Measurements from ENCODE around the gene KLRC4.

Gene KLRC4

GRCh38 chr12:10362828-10363657 is 46.5 kb downstream of the KLRC4 start:
- H3K9me3 ChIP-seq (ENCODE audit: control insufficient read depth, low read length) = no peaks in the 10 kb centered on the region
- 55 to 59% methylated on average over 8 to 9 of the region's 9 CpGs for WGBS, 2 experiments
- H3K27ac ChIP-seq (ENCODE audit: insufficient read depth, low read depth, low read length, poor library complexity, severe bottlenecking) = no peak overlapping the region
- H3K27me3 ChIP-seq (ENCODE audit: control insufficient read depth, insufficient read depth, low read length, poor library complexity, severe bottlenecking) = no peaks in the 10 kb centered on the region
- no peaks in the 10 kb centered on the region for H3K36me3 ChIP-seq (ENCODE audit: control insufficient read depth, insufficient read depth, low read length)
- H3K4me1 ChIP-seq (ENCODE audit: control insufficient read depth, insufficient read depth, low read length) = peaks cover 14% of the 10 kb centered on the region
- H3K4me3 ChIP-seq (ENCODE audit: insufficient read depth, low read depth, low read length) = no peak overlapping the region

GRCh38 chr12:10362325-10362724 is 47.2 kb downstream of the KLRC4 start:
- Histone ChIP-seq H3K9me3 (ENCODE audit: control insufficient read depth, low read length) (no peaks in the 10 kb centered on the region), H3K27me3 (ENCODE audit: control insufficient read depth, insufficient read depth, low read length, poor library complexity, severe bottlenecking) (no peaks in the 10 kb centered on the region), H3K27ac (ENCODE audit: insufficient read depth, low read depth, low read length, poor library complexity, severe bottlenecking) (no peak overlapping the region), H3K4me3 (ENCODE audit: insufficient read depth, low read depth, low read length) (no peak overlapping the region), H3K4me1 (ENCODE audit: control insufficient read depth, insufficient read depth, low read length) (peaks cover 14% of the 10 kb centered on the region), H3K36me3 (ENCODE audit: control insufficient read depth, insufficient read depth, low read length) (no peaks in the 10 kb centered on the region)
- whole genome bisulfite sequencing, 2 experiments = 58 to 73% methylated on average over 3 of the region's 3 CpGs

- no peaks in the 10 kb centered on the region for H3K36me3 ChIP-seq (ENCODE audit: control insufficient read depth, insufficient read depth, low read length)
- no peak overlapping the region for H3K4me3 ChIP-seq (ENCODE audit: insufficient read depth, low read depth, low read length)
- WGBS, 2 experiments = 65 to 66% methylated on average over 4 of the region's 4 CpGs
- no peaks in the 10 kb centered on the region for H3K27me3 ChIP-seq (ENCODE audit: control insufficient read depth, insufficient read depth, low read length, poor library complexity, severe bottlenecking)
- H3K9me3 ChIP-seq (ENCODE audit: control insufficient read depth, low read length) = no peaks in the 10 kb centered on the region
- H3K4me1 ChIP-seq (ENCODE audit: control insufficient read depth, insufficient read depth, low read length) = peaks cover 14% of the 10 kb centered on the region
- no peak overlapping the region for H3K27ac ChIP-seq (ENCODE audit: insufficient read depth, low read depth, low read length, poor library complexity, severe bottlenecking)
Observed at GRCh38 chr12:10361622-10362021, 47.9 kb downstream of the KLRC4 start.

- 89 to 91% methylated on average over 4 of the region's 4 CpGs for WGBS, 2 experiments
- Histone ChIP-seq H3K9me3 (ENCODE audit: control insufficient read depth, low read length) (no peaks in the 10 kb centered on the region), H3K4me3 (ENCODE audit: insufficient read depth, low read depth, low read length) (no peak overlapping the region), H3K27me3 (ENCODE audit: control insufficient read depth, insufficient read depth, low read length, poor library complexity, severe bottlenecking) (no peaks in the 10 kb centered on the region), H3K4me1 (ENCODE audit: control insufficient read depth, insufficient read depth, low read length) (peaks cover 14% of the 10 kb centered on the region), H3K27ac (ENCODE audit: insufficient read depth, low read depth, low read length, poor library complexity, severe bottlenecking) (no peak overlapping the region), H3K36me3 (ENCODE audit: control insufficient read depth, insufficient read depth, low read length) (no peaks in the 10 kb centered on the region)
Observed at GRCh38 chr12:10361084-10361483, 48.5 kb downstream of the KLRC4 start.

GRCh38 chr12:10358969-10359368 is 50.6 kb downstream of the KLRC4 start:
- Histone ChIP-seq H3K36me3 (ENCODE audit: control insufficient read depth, insufficient read depth, low read length) (no peaks in the 10 kb centered on the region), H3K4me3 (ENCODE audit: insufficient read depth, low read depth, low read length) (no peak overlapping the region), H3K9me3 (ENCODE audit: control insufficient read depth, low read length) (no peaks in the 10 kb centered on the region), H3K27ac (ENCODE audit: insufficient read depth, low read depth, low read length, poor library complexity, severe bottlenecking) (no peak overlapping the region), H3K4me1 (ENCODE audit: control insufficient read depth, insufficient read depth, low read length) (peaks cover 6% of the 10 kb centered on the region), H3K27me3 (ENCODE audit: control insufficient read depth, insufficient read depth, low read length, poor library complexity, severe bottlenecking) (no peaks in the 10 kb centered on the region)
- 86 to 95% methylated on average over 1 of the region's 1 CpG for WGBS, 2 experiments

- Histone ChIP-seq H3K27ac (ENCODE audit: insufficient read depth, low read depth, low read length, poor library complexity, severe bottlenecking) (no peak overlapping the region), H3K4me3 (ENCODE audit: insufficient read depth, low read depth, low read length) (no peak overlapping the region), H3K9me3 (ENCODE audit: control insufficient read depth, low read length) (no peaks in the 10 kb centered on the region), H3K4me1 (ENCODE audit: control insufficient read depth, insufficient read depth, low read length) (peaks cover 6% of the 10 kb centered on the region), H3K36me3 (ENCODE audit: control insufficient read depth, insufficient read depth, low read length) (no peaks in the 10 kb centered on the region), H3K27me3 (ENCODE audit: control insufficient read depth, insufficient read depth, low read length, poor library complexity, severe bottlenecking) (no peaks in the 10 kb centered on the region)
- WGBS, 2 experiments = 67 to 80% methylated on average over 5 of the region's 5 CpGs
Observed at GRCh38 chr12:10358131-10358530, 51.4 kb downstream of the KLRC4 start.
